C4-2B (cell line): ENCODE results near the gene SLC8A1.

Experiments used
- CTCF ChIP-seq: fragments of 450-650 bp; conservative IDR thresholded peaks from 2 replicates; pipeline ENCODE4 v1.5.1; 2017; ENCODE audit warnings: mild to moderate bottlenecking
- ZFX ChIP-seq: fragments of 450-650 bp; IDR thresholded peaks from 2 replicates; pipeline ENCODE4 v1.6.1; 2017

- TF ChIP-seq CTCF (no peak), ZFX (no peak)
These were observed 96.4 kb downstream of the SLC8A1 start for GRCh38 chr2:40355451-40355850.
